Esophagus mucosa (tissue), 1 donor: Measurements from ENCODE around the gene AKT1S1. TPM values are rescaled to one million over a fixed set of nuclear protein-coding genes. Genes with fewer than 3 reads are reported as not detected.
"Not testable (repeated sequence)": the region's sequence is repeated elsewhere in the genome, so short reads cannot be mapped to it uniquely, and the experiment has no call there.

Source experiments
- ATAC-seq: fragments of 200-7000 bp; cut with Tn5 transposase; one replicate; pipeline ENCODE4 v1.9.1; 2020
- total RNA-seq: library from RNA; stranded (reverse); gene quantifications from one replicate; pipeline ENCODE4 v1.2.4, GENCODE V29; 2023
- donor health status: DM: yes; HTN: yes; CAD: no.

AKT1S1 gene
- total RNA-seq = 32.7 TPM

- ATAC-seq = peak; percentile 81
Measured at GRCh38 chr19:49877020-49877878, at the start of gene AKT1S1, which contains the start of gene TBC1D17. AKT1S1 (minus strand) TSS chr19:49877355; CDS start chr19:49873295, 4,060 bp downstream. TBC1D17 (plus strand) TSS chr19:49877702; CDS start chr19:49877724, 22 bp downstream.

- ATAC-seq = no peak
Measured at GRCh38 chr19:49926515-49926914, 49.4 kb upstream of the AKT1S1 start.

- ATAC-seq = no peak
Measured at GRCh38 chr19:49925486-49925885, 48.3 kb upstream of the AKT1S1 start.

- ATAC-seq = not testable (repeated sequence)
Measured at GRCh38 chr19:49924881-49925210, 47.7 kb upstream of the AKT1S1 start.

GRCh38 chr19:49924004-49924880 lies 47.1 kb upstream of the AKT1S1 start:
- no peak for ATAC-seq

- no peak for ATAC-seq
Measured at GRCh38 chr19:49923055-49924003, 46.2 kb upstream of the AKT1S1 start.

- no peak for ATAC-seq
Measured at GRCh38 chr19:49921871-49922795, 45.0 kb upstream of the AKT1S1 start.

GRCh38 chr19:49920624-49921363 lies 43.6 kb upstream of the AKT1S1 start:
- ATAC-seq = no peak

GRCh38 chr19:49918089-49918488 lies 40.9 kb upstream of the AKT1S1 start:
- ATAC-seq = no peak

- no peak for ATAC-seq
Measured at GRCh38 chr19:49916839-49917733, 39.9 kb upstream of the AKT1S1 start.

- ATAC-seq = no peak
Measured at GRCh38 chr19:49915271-49915670, 38.1 kb upstream of the AKT1S1 start.

GRCh38 chr19:49913720-49914119 lies 36.6 kb upstream of the AKT1S1 start:
- ATAC-seq = no peak

- ATAC-seq = no peak
Measured at GRCh38 chr19:49912965-49913685, 36.0 kb upstream of the AKT1S1 start.

- ATAC-seq = no peak
Measured at GRCh38 chr19:49911381-49912145, 34.4 kb upstream of the AKT1S1 start.

GRCh38 chr19:49910179-49910578 lies 33.0 kb upstream of the AKT1S1 start:
- ATAC-seq = no peak

- peak; percentile 6 for ATAC-seq
Measured at GRCh38 chr19:49908480-49909420, 31.6 kb upstream of the AKT1S1 start.
